GM12878 (cell line): ENCODE results near the gene AGBL3. TPM values are rescaled to one million over a fixed set of nuclear protein-coding genes. Genes with fewer than 3 reads are reported as not detected.
A peak's percentile ranks its signal among the peaks of the same experiment; 100 is the strongest.

Source experiments
- ATAC-seq: fragments of 200-7000 bp; cut with Tn5 transposase; 3 replicates; pipeline ENCODE4 v1.9.1; 2020; ENCODE audit warnings: mild to moderate bottlenecking, moderate library complexity
- BruUV-seq: library from RNA; stranded (reverse); fragments of 400-500 nt; replicated peaks from 2 replicates; lab custom pipeline; 2021; lab: Mats Ljungman, UMichigan
- CTCF ChIA-PET: fragments of 300-600 bp; sonication (Branson Sonifier 250); formaldehyde crosslinking; extraction: SDS; loops from one replicate; lab custom pipeline; 2021; ENCODE audit warnings: inconsistent platforms; lab: Yijun Ruan, JAX
- POLR2A ChIA-PET: fragments of 350-600 bp; formaldehyde crosslinking; extraction: SDS; loops from one replicate; lab custom pipeline; 2021; ENCODE audit warnings: inconsistent platforms; lab: Charles Lee
- RAD21 ChIA-PET: fragments of 300-600 bp; sonication (Branson Sonifier 250); formaldehyde crosslinking; loops from one replicate; lab custom pipeline; 2023; ENCODE audit warnings: antibody characterized with exemption; ENCODE audit not compliant: unreplicated experiment; lab: Charles Lee
- SMC1A ChIA-PET: fragments of 300-600 bp; sonication (Branson Sonifier 250); formaldehyde crosslinking; loops from one replicate; lab custom pipeline; 2023; ENCODE audit not compliant: unreplicated experiment, uncharacterized antibody; lab: Charles Lee
- DNase-seq: peaks from one replicate; pipeline ENCODE4 v3.0.0-alpha.2; 2011; ENCODE audit warnings: low read depth, low spot score
- FAIRE-seq: peaks from 3 replicates; lab custom pipeline; 2011; peaks lifted over from hg19 to GRCh38; lab: Jason Lieb, UNC
- H2AFZ ChIP-seq: 2 replicates; pipeline ENCODE4 v1.6.0; 2011; ENCODE audit warnings: low read depth, low read length, control low read depth; ENCODE audit not compliant: control insufficient read depth
- H3K27ac ChIP-seq: 2 replicates; pipeline ENCODE4 v1.5.1; 2011; ENCODE audit warnings: control low read depth; ENCODE audit not compliant: control insufficient read depth, insufficient read depth
- H3K27me3 ChIP-seq, 2 experiments: replicated peaks in 1 of 2; 2 replicates each; pipeline versions ENCODE4 v1.6.0 to v1.6.1; 2011; ENCODE audit warnings: low read length in 1 of 2; ENCODE audit not compliant: control insufficient read depth in 2 of 2, insufficient read depth in 2 of 2
- H3K36me3 ChIP-seq, 2 experiments: 2 replicates each; pipeline ENCODE4 v1.5.1; 2011; ENCODE audit warnings: low read length in 1 of 2; ENCODE audit not compliant: control insufficient read depth in 2 of 2, insufficient read depth in 2 of 2
- H3K4me1 ChIP-seq: 2 replicates; pipeline ENCODE4 v1.6.1; 2011; ENCODE audit warnings: mild to moderate bottlenecking, low read length, moderate library complexity, mixed read lengths; ENCODE audit not compliant: control insufficient read depth, insufficient read depth
- H3K4me2 ChIP-seq: 2 replicates; pipeline ENCODE4 v1.6.0; 2011; ENCODE audit warnings: control low read depth; ENCODE audit not compliant: control insufficient read depth, insufficient read depth
- H3K4me3 ChIP-seq: fragments of 200-600 bp; sonication (generic); 2 replicates; pipeline ENCODE4 v1.5.1; 2016
- H3K79me2 ChIP-seq: 2 replicates; pipeline ENCODE4 v1.6.0; 2011; ENCODE audit warnings: low read length; ENCODE audit not compliant: control insufficient read depth, insufficient read depth
- H3K9ac ChIP-seq: 2 replicates; pipeline ENCODE4 v1.8.0; 2011; ENCODE audit warnings: low read length, control low read depth, mixed read lengths; ENCODE audit not compliant: control insufficient read depth, insufficient read depth
- H3K9me3 ChIP-seq: replicated peaks from 3 replicates; pipeline ENCODE4 v1.5.1; 2011; ENCODE audit warnings: mild to moderate bottlenecking, low read length; ENCODE audit not compliant: control insufficient read depth, insufficient read depth
- H4K20me1 ChIP-seq: 2 replicates; pipeline ENCODE4 v1.6.0; 2011; ENCODE audit not compliant: control insufficient read depth, insufficient read depth
- ATF7 ChIP-seq: fragments of 450-650 bp; IDR thresholded peaks from 2 replicates; pipeline ENCODE4 v1.6.1; 2016; ENCODE audit warnings: low read depth, mild to moderate bottlenecking
- BCL3 ChIP-seq: IDR thresholded peaks from 2 replicates; pipeline ENCODE4 v1.6.1; 2011; ENCODE audit warnings: borderline replicate concordance, low read depth, mild to moderate bottlenecking, moderate library complexity, low read length; ENCODE audit not compliant: insufficient read depth, poor library complexity, severe bottlenecking
- CREB1 ChIP-seq: IDR thresholded peaks from 2 replicates; pipeline ENCODE4 v1.6.1; 2012; ENCODE audit warnings: low read depth, mild to moderate bottlenecking, inconsistent platforms
- IKZF1 ChIP-seq: fragments of 450-650 bp; conservative IDR thresholded peaks from 2 replicates; pipeline ENCODE4 v1.6.1; 2017; ENCODE audit warnings: antibody characterized with exemption, mild to moderate bottlenecking
- IRF4 ChIP-seq: IDR thresholded peaks from 2 replicates; pipeline ENCODE4 v1.6.1; 2011; ENCODE audit warnings: low read depth, low read length
- MLLT1 ChIP-seq: fragments of 450-650 bp; IDR thresholded peaks from 2 replicates; pipeline ENCODE4 v1.6.1; 2016; ENCODE audit warnings: mild to moderate bottlenecking
- REST ChIP-seq: IDR thresholded peaks from 2 replicates; pipeline ENCODE4 v1.6.1; 2012; ENCODE audit warnings: mild to moderate bottlenecking, low read depth, low read length
- ZBTB40 ChIP-seq: fragments of 450-650 bp; IDR thresholded peaks from 2 replicates; pipeline ENCODE4 v1.6.1; 2016; ENCODE audit warnings: mild to moderate bottlenecking, moderate library complexity, borderline replicate concordance
- WGBS: methylation state at CpG from one replicate; pipeline ENCODE4 v1.1.6; 2016; ENCODE audit warnings: low lambda C conversion rate; ENCODE audit not compliant: insufficient replicate concordance, insufficient coverage; ENCODE audit errors: missing lambda C conversion rate; 5-methylcytosine and 5-hydroxymethylcytosine counted together
- in situ Hi-C: fragments of 300-500 bp; cut with MboI; formaldehyde crosslinking; loops from 9 replicates; pipeline ENCODE4 v1.14.3; 2018; ENCODE audit warnings: mixed read lengths
- intact Hi-C: fragments of 100-400 bp; cut with micrococcal nuclease; formaldehyde crosslinking; loops from one replicate; pipeline ENCODE4 v1.14.2; 2022; ENCODE audit not compliant: unreplicated experiment
- polyA plus RNA-seq, 11 experiments: library from polyadenylated mRNA; depleted of rRNA in 4 of 11; unstranded in 6 of 11; stranded (reverse) in 5 of 11; fragments of >200 nt; fragmentation: Nextera tagmentation in 4 of 11; fragmentation: Illumina TruSeq in 1 of 11; extraction: Ambion mirVana in 4 of 11; extraction: Trizol in 1 of 11; gene quantifications; 1 replicate in 1 of 11; 2 replicates in 10 of 11; pipeline versions ENCODE4 v1.2.1 to v1.2.3, GENCODE V29; 2011 to 2016; ENCODE audit warnings: inconsistent platforms in 2 of 11, missing spikeins in 2 of 11, low read depth in 1 of 11
- total RNA-seq, 4 experiments: library from RNA; depleted of rRNA in 3 of 4; stranded (reverse); fragments of >200 nt in 3 of 4; fragmentation: Illumina TruSeq in 1 of 4; extraction: Trizol in 1 of 4; gene quantifications; 2 replicates each; pipeline versions ENCODE4 v1.2.1 to v1.2.3, GENCODE V29; 2013 to 2021

Gene AGBL3
- total and polyA plus RNA-seq, 10 of the 15 experiments (the other 5 are each of a cell fraction or from before 2014, with no cell fraction given), result 0.82 to 12.4 (median 3.7) TPM

- DNase-seq (no peak), ATAC-seq (peak; percentile 67), FAIRE-seq (peak; percentile 82)
- RAD21 ChIA-PET, result interaction anchor here (0.6 to 11.6 kb wide), 23 partner anchors 9 to 535 kb away, joined by 3 to 151 read pairs (median 5); partner anchors contain the start of genes AGBL3, TMEM140 and WDR91
- SMC1A ChIA-PET, result interaction anchor here (0.7 to 13.1 kb wide), 33 partner anchors 9 to 535 kb away, joined by 3 to 158 read pairs (median 5); partner anchors contain the start of genes AGBL3, BPGM, TMEM140 and WDR91
- in situ Hi-C loops, result loop anchor here (5.0 to 10.0 kb wide), 2 partner anchors 177 to 525 kb away; partner anchors contain the start of gene BPGM
- peaks cover 24% of the 10 kb centered on the region for H3K4me1 ChIP-seq
- H3K4me3 ChIP-seq, result peak overlapping the region; percentile 84
- H3K9me3 ChIP-seq, result no peaks in the 10 kb centered on the region; the same call in 2 of the 3 replicates
- H3K9ac ChIP-seq, result peak overlapping the region; percentile 73
- TSS peak; percentile 68 for BruUV-seq
- CTCF ChIA-PET, result interaction anchor here (0.6 to 12.2 kb wide), 33 partner anchors 9 to 536 kb away, joined by 3 to 157 read pairs (median 5); partner anchors contain the start of genes AGBL3, BPGM, TMEM140 and WDR91
- POLR2A ChIA-PET, result interaction anchor here (1.1 to 15.9 kb wide), 10 partner anchors 9 to 224 kb away, joined by 3 to 169 read pairs (median 22); partner anchors contain the start of genes AGBL3, TMEM140 and WDR91
- intact Hi-C loops, result loop anchor here (1.0 kb wide), 1 partner anchor 176 kb away; no protein-coding TSS in a partner anchor
- peak overlapping the region; percentile 96 for H3K27ac ChIP-seq
- H3K4me2 ChIP-seq, result peak overlapping the region; percentile 99
- H2AFZ ChIP-seq, result no peak overlapping the region
- peaks cover 28 to 32% of the 10 kb centered on the region in 2 experiments for H3K36me3 ChIP-seq
- no peaks in the 10 kb centered on the region for H3K27me3 ChIP-seq
- H4K20me1 ChIP-seq, result no peaks in the 10 kb centered on the region; the same call in 1 of the 2 replicates
- H3K79me2 ChIP-seq, result peaks cover 67% of the 10 kb centered on the region
- WGBS, result 0% methylated on average over 11 of the region's 11 CpGs
- TF ChIP-seq BCL3 (no peak), ATF7 (no peak), REST (no peak), CREB1 (peak; percentile 23; the same call in 1 of the 2 replicates), ZBTB40 (no peak), MLLT1 (peak; percentile 50), IKZF1 (peak; percentile 62), IRF4 (0 out of 2 replicates have a peak, but pooled peaks have one; percentile 21)
These were observed 183.0 kb downstream of the AGBL3 start for GRCh38 chr7:135169141-135169963.
